ENCODE measurements around the gene KCMF1. TPM values are rescaled to one million over a fixed set of nuclear protein-coding genes. Genes with fewer than 3 reads are reported as not detected.

The KCMF1 gene
- total and polyA plus RNA-seq, 2 experiments from 2014 or later, result 30.7 to 47.8 TPM

- Histone ChIP-seq H3K36me3 (no peaks in the 10 kb centered on the region), H3K27me3 (no peaks in the 10 kb centered on the region), H3K27ac (no peak overlapping the region), H3K4me3 (no peak overlapping the region), H3K4me1 (ENCODE audit: low read depth) (no peaks in the 10 kb centered on the region), H3K9me3 (ENCODE audit: low read depth) (no peaks in the 10 kb centered on the region)
- no peak for TF ChIP-seq CTCF (IDR thresholded peaks at IDR 0.05; ENCODE audit: low read depth, low read length)
- DNase-seq (ENCODE audit: low read depth in 1 of 2, low spot score in 1 of 2), result peak in 1 of 2 donors; percentile 58
Measured at GRCh38 chr2:85106489-85107180, 135.7 kb downstream of the KCMF1 start.

Other genes starting within 250 kb of the KCMF1 start
- not detected in 2 replicates for gene TRABD2A, start 90.1 kb upstream of the KCMF1 start, total RNA-seq
- not detected in 2 replicates for gene TRABD2A, start 90.1 kb upstream of the KCMF1 start, polyA plus RNA-seq
- gene TMSB10, start 65.5 kb upstream of the KCMF1 start, total RNA-seq, result 1,740 and 1,976 TPM in 2 replicates
- 1,175 and 1,282 TPM in 2 replicates for gene TMSB10, start 65.5 kb upstream of the KCMF1 start, polyA plus RNA-seq
- 1.5 and 5.3 TPM in 2 replicates for gene TCF7L1, start 162.2 kb downstream of the KCMF1 start, total RNA-seq
- 10.0 and 19.0 TPM in 2 replicates for gene TCF7L1, start 162.2 kb downstream of the KCMF1 start, polyA plus RNA-seq